Stimulated activated CD4-positive, alpha-beta T cell treated with anti-CD3 and anti-CD28 coated beads, Interleukin-12 subunit alpha, Interleukin-12 subunit beta, amount 100 ng/mL, for 4 hours (primary cell): Measurements from ENCODE around the gene CA10.

Experiments
- DNase-seq: peaks from one replicate; pipeline ENCODE4 v3.0.0-alpha.2; 2020

The CA10 gene

GRCh38 chr17:51813140-51813783, 345.3 kb downstream of the CA10 start:
- DNase-seq: no peak

- no peak for DNase-seq
Measured at GRCh38 chr17:51807460-51807859, 351.1 kb downstream of the CA10 start.

- DNase-seq: no peak
Measured at GRCh38 chr17:51805765-51806164, 352.7 kb downstream of the CA10 start.

GRCh38 chr17:51805185-51805584, 353.3 kb downstream of the CA10 start:
- no peak for DNase-seq

- DNase-seq: no peak
Measured at GRCh38 chr17:51803161-51803560, 355.4 kb downstream of the CA10 start.

GRCh38 chr17:51802544-51802943, 356.0 kb downstream of the CA10 start:
- no peak for DNase-seq

- no peak for DNase-seq
Measured at GRCh38 chr17:51801626-51802025, 356.9 kb downstream of the CA10 start.

- DNase-seq: no peak
Measured at GRCh38 chr17:51799981-51800380, 358.5 kb downstream of the CA10 start.

GRCh38 chr17:51799240-51799639, 359.3 kb downstream of the CA10 start:
- no peak for DNase-seq

- no peak for DNase-seq
Measured at GRCh38 chr17:51797150-51797549, 361.4 kb downstream of the CA10 start.

GRCh38 chr17:51796026-51796425, 362.5 kb downstream of the CA10 start:
- DNase-seq: no peak

GRCh38 chr17:51795401-51795800, 363.1 kb downstream of the CA10 start:
- DNase-seq: no peak

GRCh38 chr17:51794466-51794865, 364.0 kb downstream of the CA10 start:
- no peak for DNase-seq

- DNase-seq: no peak
Measured at GRCh38 chr17:51793686-51794085, 364.8 kb downstream of the CA10 start.

GRCh38 chr17:51778842-51779241, 379.7 kb downstream of the CA10 start:
- no peak for DNase-seq

GRCh38 chr17:51770027-51770759, 388.3 kb downstream of the CA10 start:
- DNase-seq: no peak

GRCh38 chr17:51769231-51769630, 389.3 kb downstream of the CA10 start:
- DNase-seq: no peak

- DNase-seq: no peak
Measured at GRCh38 chr17:51768706-51769105, 389.8 kb downstream of the CA10 start.

GRCh38 chr17:51767287-51767686, 391.2 kb downstream of the CA10 start:
- no peak for DNase-seq

GRCh38 chr17:51765282-51766135, 393.0 kb downstream of the CA10 start:
- no peak for DNase-seq

GRCh38 chr17:51764387-51764971, 394.0 kb downstream of the CA10 start:
- peak; percentile 13 for DNase-seq

GRCh38 chr17:51763058-51763457, 395.5 kb downstream of the CA10 start:
- DNase-seq: no peak

GRCh38 chr17:51761105-51761504, 397.4 kb downstream of the CA10 start:
- no peak for DNase-seq
